Osteoblast (primary cell): Measurements from ENCODE around the gene TBC1D28. TPM values are rescaled to one million over a fixed set of nuclear protein-coding genes. Genes with fewer than 3 reads are reported as not detected.
"Not testable (repeated sequence)": the region's sequence is repeated elsewhere in the genome, so short reads cannot be mapped to it uniquely, and the experiment has no call there.

Experiments used
- DNase-seq: peaks from one replicate; pipeline ENCODE4 v3.0.0; 2011; ENCODE audit warnings: low spot score, mixed read lengths; ENCODE audit not compliant: insufficient read length; ENCODE audit errors: missing footprints
- H2AFZ ChIP-seq: 2 replicates; pipeline ENCODE4 v1.6.0; 2011; ENCODE audit warnings: mild to moderate bottlenecking, low read length
- H3K27ac ChIP-seq: 2 replicates; pipeline ENCODE4 v1.5.1; 2011; ENCODE audit warnings: mild to moderate bottlenecking, low read depth, low read length, moderate library complexity
- H3K27me3 ChIP-seq: 2 replicates; pipeline ENCODE4 v1.6.0; 2012; ENCODE audit warnings: mild to moderate bottlenecking, control low read depth, inconsistent platforms, low read length, moderate library complexity; ENCODE audit not compliant: insufficient read depth
- H3K36me3 ChIP-seq: 2 replicates; pipeline ENCODE4 v1.5.1; 2011; ENCODE audit warnings: mild to moderate bottlenecking, low read length, control low read depth, moderate library complexity; ENCODE audit not compliant: insufficient read depth
- H3K4me1 ChIP-seq: 2 replicates; pipeline ENCODE4 v1.5.1; 2011; ENCODE audit warnings: mild to moderate bottlenecking, low read length, control low read depth, moderate library complexity; ENCODE audit not compliant: insufficient read depth
- H3K4me2 ChIP-seq: 2 replicates; pipeline ENCODE4 v1.6.0; 2011; ENCODE audit warnings: mild to moderate bottlenecking, low read length; ENCODE audit not compliant: insufficient read depth
- H3K4me3 ChIP-seq: fragments of 200-600 bp; sonication (generic); 3 replicates; pipeline ENCODE4 v1.5.1; 2012; ENCODE audit warnings: mild to moderate bottlenecking, low read length, inconsistent platforms; ENCODE audit not compliant: insufficient read depth
- H3K79me2 ChIP-seq: 2 replicates; pipeline ENCODE4 v1.6.0; 2012; ENCODE audit warnings: mild to moderate bottlenecking, low read length, control low read depth, inconsistent platforms; ENCODE audit not compliant: insufficient read depth
- H3K9me3 ChIP-seq: 2 replicates; pipeline ENCODE4 v1.5.1; 2011; ENCODE audit warnings: low read depth, low read length, control low read depth
- H4K20me1 ChIP-seq: 2 replicates; pipeline ENCODE4 v1.6.0; 2012; ENCODE audit warnings: mild to moderate bottlenecking, low read length, control low read depth; ENCODE audit not compliant: insufficient read depth
- total RNA-seq: library from RNA; depleted of rRNA; stranded (reverse); fragments of >200 nt; gene quantifications from 2 replicates; pipeline ENCODE4 v1.2.3, GENCODE V29; 2012

The TBC1D28 gene
- not detected in 2 replicates for total RNA-seq

- not testable (repeated sequence) for H2AFZ ChIP-seq, H3K27ac ChIP-seq
These were observed at the start of gene TBC1D28 for GRCh38 chr17:18644291-18644690. TSS of gene TBC1D28 (minus strand) at chr17:18644391. CDS start at chr17:18641352, 3,039 bp downstream.

GRCh38 chr17:18682668-18683067 lies 38.5 kb upstream of the TBC1D28 start:
- H2AFZ ChIP-seq = peak overlapping the region; percentile 82
- not testable (repeated sequence) for DNase-seq

More at GRCh38 chr17:18644291-18644690, at the start of gene TBC1D28:
- not testable (repeated sequence) for H3K9me3 ChIP-seq, H3K27me3 ChIP-seq, H3K4me1 ChIP-seq, H3K79me2 ChIP-seq, H3K36me3 ChIP-seq, H3K4me3 ChIP-seq, H3K4me2 ChIP-seq, H4K20me1 ChIP-seq
- DNase-seq = peak; percentile 25

GRCh38 chr17:18681767-18682571 lies 37.8 kb upstream of the TBC1D28 start, which contains the start of gene FOXO3B:
TSS of gene FOXO3B (minus strand) at chr17:18682314. CDS start at chr17:18681651, 663 bp downstream.
- H3K79me2 ChIP-seq, H3K4me1 ChIP-seq, H3K36me3 ChIP-seq, H3K27ac ChIP-seq, H3K9me3 ChIP-seq, H4K20me1 ChIP-seq, H3K27me3 ChIP-seq: not testable (repeated sequence)
- peak; percentile 96 for DNase-seq
- H3K4me2 ChIP-seq = peak within 1 kb of the TSS; percentile 64
- peak within 1 kb of the TSS; percentile 82 for H2AFZ ChIP-seq
- peak within 1 kb of the TSS; percentile 72 for H3K4me3 ChIP-seq

More at GRCh38 chr17:18682668-18683067, 38.5 kb upstream of the TBC1D28 start:
- not testable (repeated sequence) for H3K79me2 ChIP-seq, H4K20me1 ChIP-seq, H3K9me3 ChIP-seq, H3K27me3 ChIP-seq, H3K36me3 ChIP-seq, H3K4me1 ChIP-seq, H3K27ac ChIP-seq
- H3K4me3 ChIP-seq = peak overlapping the region; percentile 72
- peak overlapping the region; percentile 64 for H3K4me2 ChIP-seq

GRCh38 chr17:18677381-18677780 lies 33.2 kb upstream of the TBC1D28 start:
- not testable (repeated sequence) for H3K79me2 ChIP-seq, H3K4me3 ChIP-seq, H4K20me1 ChIP-seq, H3K27me3 ChIP-seq, H3K9me3 ChIP-seq, H2AFZ ChIP-seq, DNase-seq, H3K4me2 ChIP-seq, H3K4me1 ChIP-seq, H3K27ac ChIP-seq, H3K36me3 ChIP-seq

GRCh38 chr17:18676928-18677327 lies 32.7 kb upstream of the TBC1D28 start:
- H3K9me3 ChIP-seq, H3K4me2 ChIP-seq, H4K20me1 ChIP-seq, H3K79me2 ChIP-seq, DNase-seq, H2AFZ ChIP-seq, H3K27me3 ChIP-seq, H3K4me1 ChIP-seq, H3K27ac ChIP-seq, H3K4me3 ChIP-seq, H3K36me3 ChIP-seq: not testable (repeated sequence)

GRCh38 chr17:18672395-18673227 lies 28.4 kb upstream of the TBC1D28 start:
- not testable (repeated sequence) for H3K27me3 ChIP-seq, H3K27ac ChIP-seq, H3K4me1 ChIP-seq, H2AFZ ChIP-seq, H3K4me2 ChIP-seq, H3K9me3 ChIP-seq, H3K79me2 ChIP-seq, H3K4me3 ChIP-seq, DNase-seq, H4K20me1 ChIP-seq
- peaks cover 17% of the 10 kb centered on the region for H3K36me3 ChIP-seq

- not testable (repeated sequence) for H4K20me1 ChIP-seq, H3K27ac ChIP-seq, H3K4me2 ChIP-seq, H3K4me1 ChIP-seq, DNase-seq, H3K27me3 ChIP-seq, H2AFZ ChIP-seq, H3K9me3 ChIP-seq, H3K79me2 ChIP-seq, H3K4me3 ChIP-seq
- peaks cover 14% of the 10 kb centered on the region for H3K36me3 ChIP-seq
These were observed 24.4 kb upstream of the TBC1D28 start for GRCh38 chr17:18668625-18669024.

- H3K27ac ChIP-seq, H3K4me3 ChIP-seq, H3K9me3 ChIP-seq, H3K79me2 ChIP-seq, H3K4me1 ChIP-seq, H4K20me1 ChIP-seq, H3K4me2 ChIP-seq, DNase-seq, H3K27me3 ChIP-seq, H2AFZ ChIP-seq: not testable (repeated sequence)
- peaks cover 11% of the 10 kb centered on the region for H3K36me3 ChIP-seq
These were observed 23.3 kb upstream of the TBC1D28 start for GRCh38 chr17:18667535-18667934.
